GM06990 (cell line): ENCODE data around the gene ALKBH1.
"Not testable (repeated sequence)": the region's sequence is repeated elsewhere in the genome, so short reads cannot be mapped to it uniquely, and the experiment has no call there.

ENCODE experiments used
- DNase-seq: peaks from one replicate; pipeline ENCODE4 v3.0.0-alpha.2; 2011; ENCODE audit not compliant: insufficient read length; ENCODE audit errors: extremely low read depth
- H3K27me3 ChIP-seq: replicated peaks from 2 replicates; pipeline ENCODE4 v1.6.0; 2011; ENCODE audit warnings: low read length; ENCODE audit not compliant: control insufficient read depth, insufficient read depth
- H3K36me3 ChIP-seq: 2 replicates; pipeline ENCODE4 v1.5.1; 2011; ENCODE audit warnings: low read length; ENCODE audit not compliant: control insufficient read depth, insufficient read depth
- H3K4me3 ChIP-seq: replicated peaks from 2 replicates; pipeline ENCODE4 v1.5.1; 2011; ENCODE audit warnings: low read depth, mild to moderate bottlenecking, control low read depth, low read length
- TF ChIP-seq, protein P1 (sequence below): IDR thresholded peaks from 2 replicates; pipeline ENCODE4 v1.5.1; 2011; ENCODE audit warnings: low read length, control low read depth, mild to moderate bottlenecking, inconsistent platforms; ENCODE audit not compliant: insufficient read depth, poor library complexity, severe bottlenecking

ALKBH1 gene, protein sequence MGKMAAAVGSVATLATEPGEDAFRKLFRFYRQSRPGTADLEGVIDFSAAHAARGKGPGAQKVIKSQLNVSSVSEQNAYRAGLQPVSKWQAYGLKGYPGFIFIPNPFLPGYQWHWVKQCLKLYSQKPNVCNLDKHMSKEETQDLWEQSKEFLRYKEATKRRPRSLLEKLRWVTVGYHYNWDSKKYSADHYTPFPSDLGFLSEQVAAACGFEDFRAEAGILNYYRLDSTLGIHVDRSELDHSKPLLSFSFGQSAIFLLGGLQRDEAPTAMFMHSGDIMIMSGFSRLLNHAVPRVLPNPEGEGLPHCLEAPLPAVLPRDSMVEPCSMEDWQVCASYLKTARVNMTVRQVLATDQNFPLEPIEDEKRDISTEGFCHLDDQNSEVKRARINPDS

DNA sequence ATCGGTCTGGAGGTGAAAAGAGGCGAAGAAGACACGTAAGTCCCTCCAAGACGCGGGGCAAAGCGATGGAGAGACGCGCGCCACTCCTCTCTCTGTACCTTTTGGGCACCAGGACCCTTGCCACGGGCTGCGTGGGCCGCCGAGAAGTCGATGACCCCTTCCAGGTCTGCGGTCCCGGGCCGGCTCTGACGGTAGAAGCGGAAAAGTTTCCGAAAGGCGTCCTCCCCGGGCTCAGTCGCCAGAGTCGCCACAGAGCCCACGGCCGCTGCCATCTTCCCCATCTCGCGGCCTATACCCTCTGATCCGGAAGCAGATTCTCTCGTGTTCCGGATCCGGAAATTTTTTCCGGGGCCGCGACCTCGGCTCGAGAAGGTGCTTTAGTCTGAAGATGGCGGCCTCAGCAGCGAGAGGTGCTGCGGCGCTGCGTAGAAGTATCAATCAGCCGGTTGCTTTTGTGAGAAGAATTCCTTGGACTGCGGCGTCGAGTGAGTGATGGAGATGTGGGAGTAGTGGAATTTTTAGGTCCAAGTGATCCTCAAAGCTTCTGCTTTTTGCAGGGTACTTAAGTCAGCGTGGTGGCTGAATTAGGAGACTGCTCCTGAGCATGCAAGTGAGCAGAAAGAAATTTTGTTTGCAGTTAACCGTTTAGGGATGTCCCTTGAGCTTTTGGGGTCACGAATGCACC lies at the start of gene ALKBH1, which contains the start of gene SLIRP:
Gene ALKBH1, minus strand, starts transcription at position 300 of the 685 bp plus-strand sequence. Its CDS starts 19 bp downstream, at position 281.
Gene SLIRP, plus strand, starts transcription at position 380 of the 685 bp plus-strand sequence. Its CDS starts 9 bp downstream, at position 389.
- H3K36me3 ChIP-seq, result peaks cover 4% of the 10 kb centered on the region
- H3K4me3 ChIP-seq, result peak within 1 kb of the TSS; percentile 71
- TF ChIP-seq, protein P1, sequence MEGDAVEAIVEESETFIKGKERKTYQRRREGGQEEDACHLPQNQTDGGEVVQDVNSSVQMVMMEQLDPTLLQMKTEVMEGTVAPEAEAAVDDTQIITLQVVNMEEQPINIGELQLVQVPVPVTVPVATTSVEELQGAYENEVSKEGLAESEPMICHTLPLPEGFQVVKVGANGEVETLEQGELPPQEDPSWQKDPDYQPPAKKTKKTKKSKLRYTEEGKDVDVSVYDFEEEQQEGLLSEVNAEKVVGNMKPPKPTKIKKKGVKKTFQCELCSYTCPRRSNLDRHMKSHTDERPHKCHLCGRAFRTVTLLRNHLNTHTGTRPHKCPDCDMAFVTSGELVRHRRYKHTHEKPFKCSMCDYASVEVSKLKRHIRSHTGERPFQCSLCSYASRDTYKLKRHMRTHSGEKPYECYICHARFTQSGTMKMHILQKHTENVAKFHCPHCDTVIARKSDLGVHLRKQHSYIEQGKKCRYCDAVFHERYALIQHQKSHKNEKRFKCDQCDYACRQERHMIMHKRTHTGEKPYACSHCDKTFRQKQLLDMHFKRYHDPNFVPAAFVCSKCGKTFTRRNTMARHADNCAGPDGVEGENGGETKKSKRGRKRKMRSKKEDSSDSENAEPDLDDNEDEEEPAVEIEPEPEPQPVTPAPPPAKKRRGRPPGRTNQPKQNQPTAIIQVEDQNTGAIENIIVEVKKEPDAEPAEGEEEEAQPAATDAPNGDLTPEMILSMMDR, result no peak
- H3K27me3 ChIP-seq, result no peaks in the 10 kb centered on the region
- peak; percentile 78 for DNase-seq

DNA sequence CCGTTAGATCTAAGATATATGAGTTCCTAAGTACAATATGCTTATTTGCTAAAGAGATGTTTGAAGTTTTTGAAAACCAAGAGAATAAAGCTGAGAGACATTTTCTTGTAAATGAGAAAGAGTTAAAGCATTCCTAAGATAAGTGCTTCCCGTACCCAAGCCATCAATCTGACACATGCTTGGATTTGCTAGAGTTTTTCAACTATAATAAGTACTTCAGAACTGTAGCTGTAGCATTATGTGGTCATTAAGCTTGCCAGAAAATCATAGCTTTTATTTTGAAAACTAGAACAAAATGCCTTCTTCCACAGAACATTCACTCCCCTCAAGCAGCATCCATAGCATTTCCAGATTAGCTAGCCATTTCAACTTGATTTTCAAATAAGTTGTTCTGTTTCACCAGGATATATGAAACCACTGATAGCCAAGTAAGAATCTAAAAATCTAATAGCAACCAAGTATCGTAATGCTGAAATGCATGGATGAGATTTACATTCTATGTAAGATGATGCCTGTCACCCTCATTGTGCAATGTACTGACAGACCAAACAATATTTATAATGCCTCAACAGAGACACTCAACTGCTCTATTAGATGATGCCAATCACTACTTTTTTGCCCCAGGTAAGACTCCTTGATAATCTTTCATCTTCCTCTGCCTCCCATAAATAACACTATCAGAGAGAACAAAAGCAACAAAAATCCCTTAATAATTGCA lies 45.1 kb upstream of the ALKBH1 start:
- H3K4me3 ChIP-seq, result no peak overlapping the region
- peaks cover 2% of the 10 kb centered on the region for H3K36me3 ChIP-seq
- H3K27me3 ChIP-seq, result no peaks in the 10 kb centered on the region
- DNase-seq, result no peak
- TF ChIP-seq, protein P1, result no peak

DNA sequence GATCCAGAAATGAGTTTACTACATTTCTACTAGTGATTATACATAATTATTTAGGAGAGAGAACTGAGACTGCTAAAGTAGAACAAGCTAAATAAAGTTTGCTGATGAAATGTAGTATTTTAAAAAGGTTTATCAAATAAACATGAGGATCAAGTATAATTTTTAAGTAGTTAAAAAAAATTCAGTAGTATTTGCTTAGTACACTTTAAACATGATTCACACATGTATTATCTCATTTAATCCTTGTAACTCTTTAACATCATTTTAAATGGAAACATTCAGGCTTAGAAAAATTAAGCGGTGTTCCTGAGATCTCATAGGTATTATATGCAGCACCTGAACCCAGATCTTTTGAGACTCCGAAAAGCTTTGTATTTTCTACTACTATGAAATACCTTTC lies 44.4 kb upstream of the ALKBH1 start:
- TF ChIP-seq, protein P1, result no peak
- DNase-seq, result no peak
- H3K27me3 ChIP-seq, result no peaks in the 10 kb centered on the region
- H3K4me3 ChIP-seq, result no peak overlapping the region
- H3K36me3 ChIP-seq, result peaks cover 2% of the 10 kb centered on the region

DNA sequence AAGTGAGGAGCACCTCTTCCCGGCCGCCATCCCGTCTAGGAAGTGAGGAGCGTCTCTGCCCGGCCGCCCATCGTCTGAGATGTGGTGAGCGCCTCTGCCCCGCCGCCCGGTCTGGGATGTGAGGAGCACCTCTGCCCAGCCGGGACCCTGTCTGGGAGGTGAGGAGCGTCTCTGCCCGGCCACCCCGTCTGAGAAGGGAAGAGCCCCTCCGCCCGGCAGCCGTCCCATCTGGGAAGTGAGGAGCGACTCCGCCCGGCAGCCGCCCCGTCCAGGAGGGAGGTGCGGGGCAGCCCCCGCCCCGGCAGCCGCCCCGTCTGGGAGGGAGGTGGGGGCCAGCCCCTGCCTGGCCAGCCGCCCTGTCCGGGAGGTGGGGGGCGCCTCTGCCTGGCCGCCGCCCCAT lies 39.6 kb upstream of the ALKBH1 start:
- not testable (repeated sequence) for H3K27me3 ChIP-seq, DNase-seq, H3K4me3 ChIP-seq, H3K36me3 ChIP-seq

DNA sequence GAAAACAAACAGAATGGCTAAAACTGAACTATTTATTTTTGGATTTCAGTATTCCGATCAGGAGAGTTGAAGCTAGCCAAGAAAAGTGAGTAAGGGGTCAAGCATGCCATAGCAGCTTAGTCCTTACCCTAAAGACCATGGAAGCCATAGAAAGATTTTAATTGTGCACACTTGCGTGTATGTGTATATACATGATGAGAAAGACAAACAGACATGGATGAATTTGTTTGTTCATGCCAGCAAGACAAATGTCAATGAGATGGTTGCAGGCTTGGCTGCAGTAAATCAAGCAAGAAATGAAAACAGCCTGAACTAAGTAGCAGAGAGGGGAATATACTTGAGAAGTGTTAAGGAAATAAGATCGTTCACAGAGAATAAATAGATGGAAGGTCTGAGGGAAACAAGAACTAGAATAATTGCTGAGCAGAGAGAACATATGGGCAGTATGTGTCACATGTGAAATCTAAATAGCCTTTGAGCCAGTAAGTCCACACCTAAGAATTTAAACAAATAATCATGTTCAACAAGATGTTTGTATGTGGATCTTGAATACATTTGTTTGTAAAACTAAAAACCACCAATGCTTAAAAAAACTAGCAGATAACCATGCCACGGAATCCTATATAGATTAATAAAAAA lies 38.4 kb upstream of the ALKBH1 start:
- TF ChIP-seq, protein P1, result no peak
- DNase-seq, result no peak
- H3K36me3 ChIP-seq, result peaks cover 2% of the 10 kb centered on the region
- H3K27me3 ChIP-seq, result no peaks in the 10 kb centered on the region
- H3K4me3 ChIP-seq, result no peak overlapping the region
